GM18909 (cell line): ENCODE measurements around the gene ANGPTL4.
"Not testable (repeated sequence)": the region's sequence is repeated elsewhere in the genome, so short reads cannot be mapped to it uniquely, and the experiment has no call there.

ENCODE experiments used
- ATAC-seq: cut with Tn5 transposase; IDR thresholded peaks from one replicate; pipeline ENCODE4 v1.9.1; 2021; ENCODE audit warnings: mild to moderate bottlenecking; ENCODE audit not compliant: unreplicated experiment, poor library complexity

The ANGPTL4 gene

DNA sequence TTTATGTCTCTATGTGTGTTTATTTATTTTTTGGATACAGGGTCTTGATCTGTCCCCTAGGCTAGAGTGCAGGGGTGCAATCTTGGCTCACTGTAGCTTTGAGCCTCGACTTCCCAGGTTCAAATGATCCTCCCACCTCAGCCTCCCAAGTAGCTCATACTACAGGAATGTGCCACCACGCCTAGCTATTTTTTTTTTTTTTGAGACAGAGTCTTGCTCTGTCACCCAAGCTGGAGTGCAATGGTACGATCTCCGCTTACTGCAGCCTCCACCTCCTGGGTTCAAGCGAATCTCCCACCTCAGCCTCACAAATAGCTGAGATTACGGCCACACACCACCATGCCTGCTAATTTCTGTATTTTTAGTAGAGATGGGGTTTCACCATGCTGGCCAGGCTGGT lies 5.0 kb upstream of the ANGPTL4 start:
- no peak for ATAC-seq

DNA sequence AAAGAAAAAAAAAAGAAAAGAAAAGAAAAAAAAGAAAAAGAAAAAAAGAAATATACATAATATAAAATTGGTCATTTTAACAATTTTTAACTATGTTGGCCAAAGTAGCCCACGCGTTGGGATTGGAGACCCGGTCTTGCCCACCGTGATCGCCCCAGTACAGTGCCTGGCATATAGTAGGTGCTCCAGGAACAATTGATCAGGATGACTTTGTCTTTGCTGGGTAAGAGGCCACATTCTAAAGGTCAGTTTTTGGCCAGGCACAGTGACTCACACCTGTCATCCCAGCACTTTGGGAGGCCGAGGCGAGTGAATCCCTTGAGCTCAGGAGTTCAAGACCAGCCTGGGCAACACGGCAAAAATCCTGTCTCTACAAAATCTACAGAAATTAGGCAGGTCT lies 3.8 kb upstream of the ANGPTL4 start:
- ATAC-seq: no peak

DNA sequence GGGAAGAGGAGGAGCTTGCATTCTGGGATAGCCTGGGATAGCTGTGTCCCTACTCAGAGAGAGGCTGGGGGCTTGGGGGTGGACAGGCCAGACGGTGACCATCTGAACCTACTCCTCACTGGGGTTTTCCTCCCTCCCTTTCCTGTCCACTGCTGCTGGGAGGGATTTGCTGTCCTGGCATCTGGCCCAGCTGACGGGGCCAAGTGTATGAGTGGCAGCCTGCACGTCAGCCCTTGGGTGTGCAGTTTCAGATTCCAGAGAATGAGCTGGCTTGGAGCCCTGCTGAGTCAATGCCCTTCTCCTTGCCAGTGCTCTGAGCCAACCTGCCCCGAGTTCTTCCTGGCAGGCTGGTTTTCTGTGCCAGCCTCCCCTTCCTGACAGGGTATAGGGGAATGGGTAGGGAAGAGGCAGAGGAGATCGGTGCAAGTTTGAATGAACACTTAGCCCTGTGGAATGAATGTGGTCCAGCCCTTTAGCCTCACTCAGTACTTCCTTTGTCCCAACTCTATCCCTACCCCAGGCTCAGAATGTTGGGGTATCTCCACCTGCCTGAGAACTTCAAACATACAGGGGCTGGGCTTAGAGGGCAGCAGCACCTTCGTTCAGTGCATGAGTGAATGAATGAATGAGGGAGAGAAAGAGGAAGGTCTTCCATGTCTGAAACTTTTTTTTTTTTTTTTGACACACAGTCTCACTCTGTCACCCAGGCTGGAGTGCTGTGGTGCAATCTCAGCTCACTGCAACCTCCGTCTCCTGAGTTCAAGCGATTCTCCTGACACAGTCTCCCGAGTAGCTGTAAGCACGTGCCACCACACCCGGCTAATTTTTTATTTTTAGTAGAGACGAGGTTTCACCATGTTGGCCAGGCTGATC lies 1.8 kb upstream of the ANGPTL4 start:
- no peak for ATAC-seq

DNA sequence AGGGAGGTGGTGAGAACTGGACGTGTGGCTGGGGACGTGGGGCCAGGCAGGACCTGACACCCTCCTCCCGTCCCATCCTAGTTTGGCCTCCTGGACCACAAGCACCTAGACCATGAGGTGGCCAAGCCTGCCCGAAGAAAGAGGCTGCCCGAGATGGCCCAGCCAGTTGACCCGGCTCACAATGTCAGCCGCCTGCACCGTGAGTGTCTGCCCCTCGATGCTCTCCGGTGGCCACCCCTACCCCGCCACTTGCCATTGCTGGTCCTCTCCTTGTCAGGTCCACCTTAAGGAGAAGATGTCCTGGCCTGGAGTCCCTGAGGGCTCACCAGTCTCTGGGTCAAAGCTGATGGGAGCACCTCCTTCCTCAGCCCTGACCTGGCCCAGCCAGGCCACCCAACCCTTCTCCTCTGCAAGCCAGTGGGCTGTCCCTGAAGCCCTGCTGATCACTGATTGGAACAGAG lies 2.2 kb downstream of the ANGPTL4 start:
- no peak for ATAC-seq

- ATAC-seq: no peak
Observed at GRCh38 chr19:8366961-8367326, 3.0 kb downstream of the ANGPTL4 start.

DNA sequence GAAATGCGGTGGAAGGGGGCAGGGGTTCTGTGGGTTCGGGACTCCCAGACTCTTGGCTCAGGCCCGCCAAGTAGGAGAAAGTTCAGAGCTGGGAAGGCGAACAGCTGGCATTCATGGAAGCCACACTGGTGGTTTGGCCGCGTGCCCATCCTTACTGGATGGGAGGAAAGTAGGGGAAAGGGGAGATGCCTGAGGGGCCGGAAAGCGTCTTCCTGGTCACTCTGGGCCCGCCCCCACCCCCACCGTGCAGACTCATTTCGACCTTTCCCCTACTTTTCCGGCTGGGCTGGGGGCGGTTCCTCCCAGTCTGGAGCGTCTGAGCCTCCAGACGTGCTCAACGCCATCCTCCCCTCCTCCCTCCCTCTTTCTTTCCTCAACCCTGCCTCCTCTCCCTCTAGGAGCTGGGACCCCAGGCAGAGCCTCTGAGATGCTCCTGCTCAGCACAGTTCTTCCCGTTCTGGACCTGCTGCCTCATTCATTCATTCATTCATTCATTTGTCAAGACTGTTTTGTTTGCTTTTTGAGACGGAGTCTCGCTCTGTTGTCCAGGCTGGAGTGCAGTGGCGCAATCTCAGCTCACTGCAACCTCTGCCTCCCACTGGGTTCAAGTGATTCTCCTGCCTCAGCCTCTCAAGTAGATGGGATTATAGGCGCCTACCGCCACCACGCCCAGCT lies 3.5 kb downstream of the ANGPTL4 start:
- no peak for ATAC-seq

DNA sequence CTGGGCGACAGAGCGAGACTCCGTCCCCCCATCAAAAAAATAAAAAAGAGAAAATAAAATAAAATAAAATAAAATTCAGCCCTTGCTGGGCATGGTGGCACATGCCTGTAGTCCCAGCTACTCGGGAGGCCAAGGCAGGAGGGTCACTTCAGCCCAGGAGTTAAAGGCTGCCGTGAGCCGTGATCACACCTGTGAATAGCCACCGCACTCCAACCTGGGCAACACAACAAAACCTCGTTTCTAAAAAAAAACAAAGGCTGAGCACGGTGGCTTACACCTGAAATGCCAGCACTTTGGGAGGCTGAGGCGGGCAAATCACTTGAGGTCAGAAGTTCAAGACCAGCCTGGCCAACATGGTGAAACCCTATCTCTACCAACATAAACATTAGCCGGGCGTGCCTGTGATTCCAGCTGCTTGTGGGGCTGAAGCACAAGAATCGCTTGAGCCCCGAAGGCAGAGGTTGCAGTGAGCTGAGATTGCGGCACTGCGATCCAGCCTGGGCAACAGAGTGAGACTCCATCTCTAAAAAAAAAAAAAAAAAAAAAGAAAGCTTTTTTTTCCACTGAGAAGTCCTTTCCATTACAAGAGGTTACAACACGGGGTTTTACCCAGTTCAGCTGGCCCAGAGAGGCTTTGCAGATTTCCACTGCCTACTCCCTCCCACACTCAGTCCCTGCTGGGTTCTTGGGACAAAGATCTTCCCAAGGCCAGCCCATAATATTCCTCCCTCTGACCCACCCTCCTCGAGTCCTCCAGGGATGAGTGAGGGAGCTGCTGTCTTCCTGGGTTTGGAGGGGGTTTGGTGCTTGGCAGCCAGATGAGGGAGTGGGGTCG lies 6.4 kb downstream of the ANGPTL4 start:
- no peak for ATAC-seq

GRCh38 chr19:8371011-8371804 lies 7.3 kb downstream of the ANGPTL4 start:
- ATAC-seq: no peak

- ATAC-seq: no peak
Observed at GRCh38 chr19:8373867-8374813, 10.2 kb downstream of the ANGPTL4 start.

DNA sequence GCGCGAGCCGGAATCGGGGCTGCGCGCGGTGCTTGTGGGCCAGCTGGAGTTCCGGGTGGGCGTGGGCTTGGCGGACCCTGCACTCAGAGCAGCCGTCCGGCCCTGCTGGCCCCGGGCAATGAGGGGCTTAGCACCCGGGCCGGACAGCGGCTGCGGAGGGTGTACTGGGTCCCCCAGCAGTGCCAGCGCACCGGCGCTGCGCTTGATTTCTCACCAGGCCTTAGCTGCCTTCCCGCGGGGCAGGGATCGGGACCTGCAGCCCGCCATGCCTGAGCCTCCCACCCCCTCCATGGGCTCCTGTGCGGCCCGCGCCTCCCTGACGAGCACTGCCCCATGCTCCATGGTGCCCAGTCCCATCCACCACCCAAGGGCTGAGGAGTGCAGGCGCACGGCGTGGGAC lies 11.8 kb downstream of the ANGPTL4 start:
- not testable (repeated sequence) for ATAC-seq

- not testable (repeated sequence) for ATAC-seq
Observed at GRCh38 chr19:8376373-8376974, 12.5 kb downstream of the ANGPTL4 start.

DNA sequence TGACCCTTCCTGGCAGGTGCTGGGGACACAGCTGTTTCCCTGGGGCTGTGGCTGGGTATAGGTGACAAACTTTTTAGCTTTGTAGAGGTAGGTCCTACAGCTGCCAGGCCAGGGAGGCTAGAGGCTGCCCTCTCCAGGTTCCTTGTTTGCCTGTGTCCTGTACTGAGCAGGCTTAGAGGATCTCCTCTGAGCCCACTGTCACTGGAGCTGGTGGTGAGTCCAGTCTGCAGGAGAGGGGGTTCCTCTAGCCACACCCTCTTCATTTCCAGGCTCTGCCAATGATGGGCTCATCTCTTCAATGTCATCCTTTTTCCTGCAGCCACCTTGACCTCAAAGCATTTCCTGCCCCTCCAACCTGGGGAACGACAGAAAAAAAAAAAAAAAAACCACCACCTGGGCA lies 13.6 kb downstream of the ANGPTL4 start:
- ATAC-seq: no peak

- ATAC-seq: not testable (repeated sequence)
Observed at GRCh38 chr19:8379156-8379891, 15.4 kb downstream of the ANGPTL4 start.

DNA sequence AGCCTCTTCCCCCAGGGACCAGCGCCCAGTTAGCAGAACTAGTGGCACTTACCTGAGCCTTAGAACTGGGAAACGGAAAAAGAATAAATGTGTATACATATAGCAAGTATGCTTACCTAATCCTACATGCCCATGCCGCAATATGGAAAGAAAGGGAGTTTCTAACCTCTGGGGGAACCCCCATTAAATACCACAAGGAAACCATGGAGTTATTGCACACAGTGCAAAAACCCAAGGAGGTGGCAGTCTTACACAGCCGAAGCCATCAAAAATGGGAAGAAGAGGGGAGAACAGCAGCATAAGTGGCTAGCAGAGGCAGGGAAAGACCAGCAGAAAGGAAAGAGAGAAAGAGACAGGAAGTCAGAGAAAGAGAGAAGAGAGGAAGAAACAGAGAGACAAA lies 20.6 kb downstream of the ANGPTL4 start:
- ATAC-seq: not testable (repeated sequence)

DNA sequence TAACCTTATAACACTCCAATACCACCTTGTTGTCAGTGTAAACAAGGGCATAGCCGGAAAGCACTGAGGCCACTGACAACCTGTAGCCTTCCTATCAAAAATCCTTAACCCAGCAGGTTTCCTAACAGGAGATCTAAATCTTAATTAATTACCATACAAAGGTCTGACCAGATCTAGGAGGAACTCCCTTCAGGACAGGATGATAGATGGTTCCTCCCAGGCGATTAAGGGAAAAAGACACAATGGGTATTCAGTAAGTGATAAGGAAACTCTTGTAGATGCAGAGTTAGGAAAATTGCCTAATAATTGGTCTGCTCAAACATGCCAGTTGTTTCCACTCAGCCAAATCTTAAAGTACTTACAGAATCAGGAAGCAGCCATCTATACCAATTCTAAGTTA lies 21.1 kb downstream of the ANGPTL4 start:
- ATAC-seq: not testable (repeated sequence)

DNA sequence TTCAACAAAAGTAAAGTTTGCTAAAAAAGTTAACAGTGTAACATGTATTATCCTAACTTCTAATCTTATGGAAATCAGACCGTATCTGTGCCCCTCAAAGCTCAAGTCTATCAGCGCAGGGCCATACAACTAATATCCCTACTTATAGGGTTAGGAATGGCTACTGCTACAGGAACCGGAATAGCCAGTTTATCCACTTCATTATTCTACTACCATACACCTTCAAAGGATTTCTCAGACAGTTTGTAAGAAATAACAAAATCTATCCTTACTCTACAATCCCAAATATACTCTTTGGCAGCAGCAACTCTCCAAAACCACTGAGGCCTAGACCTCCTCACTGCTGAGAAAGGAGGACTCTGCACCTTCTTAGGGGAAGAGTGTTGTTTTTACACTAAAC lies 21.6 kb downstream of the ANGPTL4 start:
- ATAC-seq: not testable (repeated sequence)

- ATAC-seq: not testable (repeated sequence)
Observed at GRCh38 chr19:8386419-8386818, 22.5 kb downstream of the ANGPTL4 start.

DNA sequence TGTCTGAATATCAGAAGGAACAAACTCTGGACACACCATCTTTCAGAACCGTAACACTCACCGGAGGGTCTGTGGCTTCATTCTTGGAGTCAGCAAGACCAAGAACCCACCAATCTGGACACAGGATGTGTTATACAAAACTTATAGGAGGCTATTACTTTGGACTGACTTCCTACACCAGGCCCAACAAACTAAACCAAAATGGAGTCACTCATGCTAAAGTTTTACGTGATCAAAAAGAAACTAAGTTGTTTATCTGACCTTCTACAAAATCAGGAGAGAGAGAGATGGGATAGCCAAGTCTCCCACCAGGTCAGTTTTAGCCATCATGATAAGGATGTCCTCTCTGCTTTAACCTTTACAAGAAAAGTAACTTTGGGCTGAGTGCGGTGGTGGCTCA lies 23.0 kb downstream of the ANGPTL4 start:
- no peak for ATAC-seq
